ENCODE measurements around the gene HOXA10. TPM values are rescaled to one million over a fixed set of nuclear protein-coding genes. Genes with fewer than 3 reads are reported as not detected.

Gene HOXA10
- total RNA-seq, 1 experiment from 2014 or later, result not detected

- H3K18ac ChIP-seq (ENCODE audit: insufficient read length, low read depth, low read length), result no peak overlapping the region
- Mint-ChIP-seq H3K27ac (no peak overlapping the region), H3K4me3 (no peak overlapping the region), H3K9me3 (peaks cover 0 to 7% of the 10 kb centered on the region in 2 experiments; a peak in 1 of 5 replicates), H3K4me1 (peaks cover 15 to 21% of the 10 kb centered on the region in 2 experiments), H3K36me3 (ENCODE audit: insufficient read depth in 1 of 3, low read depth in 3 of 3) (peaks cover 0 to 2% (median 0%) of the 10 kb centered on the region in 3 experiments; a peak in 2 of 7 replicates), H3K27me3 (ENCODE audit: low read depth) (peaks cover 98% of the 10 kb centered on the region)
- no peaks in the 10 kb centered on the region for H4K20me1 ChIP-seq (ENCODE audit: control insufficient read depth, insufficient read depth, insufficient read length)
- H4K91ac ChIP-seq (ENCODE audit: insufficient read length, low read depth, low read length), result no peak overlapping the region
- no peak overlapping the region for H4K8ac ChIP-seq (replicated peaks; ENCODE audit: insufficient read length, low read depth, low read length)
- no peak overlapping the region for H2BK5ac ChIP-seq (ENCODE audit: insufficient read length, low read length)
- H2AK5ac ChIP-seq (ENCODE audit: insufficient read length, low read length), result no peak overlapping the region
- H2AFZ ChIP-seq (ENCODE audit: low read length), result no peak overlapping the region
- H3K27me3 ChIP-seq (ENCODE audit: insufficient read depth, low read length), result peaks cover 73% of the 10 kb centered on the region
- no peak overlapping the region for H2BK20ac ChIP-seq (ENCODE audit: low read depth, low read length, poor library complexity, severe bottlenecking)
- H3T11ph ChIP-seq (ENCODE audit: low read length), result no peak overlapping the region
- no peak overlapping the region for H2BK120ac ChIP-seq (ENCODE audit: low read depth, low read length, poor library complexity, severe bottlenecking)
- no peak overlapping the region for H4K5ac ChIP-seq (ENCODE audit: insufficient read length, low read depth, low read length)
- no peak overlapping the region for H2BK12ac ChIP-seq (ENCODE audit: insufficient read length, low read depth, low read length)
- H2BK15ac ChIP-seq (ENCODE audit: low read depth, low read length), result no peak overlapping the region
- H3K9ac ChIP-seq (ENCODE audit: extremely low read depth, insufficient read length, low read length), result no peak overlapping the region
- no peak overlapping the region for H3K14ac ChIP-seq (ENCODE audit: insufficient read depth, low read length)
- no peak for TF ChIP-seq CTCF (conservative IDR thresholded peaks at IDR 0.05)
- H3K4ac ChIP-seq (ENCODE audit: low read depth, low read length), result no peak overlapping the region
- H3K79me2 ChIP-seq (ENCODE audit: insufficient read depth, low read length), result no peaks in the 10 kb centered on the region
- H3K56ac ChIP-seq (ENCODE audit: insufficient read length, low read depth, low read length), result no peak overlapping the region
- H3K9me3 ChIP-seq (ENCODE audit: control insufficient read depth, low read depth, low read length), result no peaks in the 10 kb centered on the region
- H3K4me1 ChIP-seq (ENCODE audit: insufficient read depth, low read length), result no peaks in the 10 kb centered on the region; the same call in none of the 2 replicates
- no peaks in the 10 kb centered on the region for H3K79me1 ChIP-seq (ENCODE audit: insufficient read depth, low read depth, low read length, poor library complexity, severe bottlenecking)
- DNase-seq, result no peak
- H3K27ac ChIP-seq (ENCODE audit: insufficient read length, low read depth, low read length), result no peak overlapping the region
- H3K4me2 ChIP-seq (ENCODE audit: insufficient read depth, insufficient read length, low read length), result no peak overlapping the region
- peaks cover 2% of the 10 kb centered on the region for H3K23me2 ChIP-seq (ENCODE audit: insufficient read length, low read depth, low read length, poor library complexity, severe bottlenecking)
- H3K23ac ChIP-seq (ENCODE audit: insufficient read length, low read depth, low read length), result no peak overlapping the region
- WGBS (ENCODE audit: extremely low coverage, insufficient read length, low lambda C conversion rate), result no CpG with 5 or more reads among the region's 45 CpGs
Measured at GRCh38 chr7:27220440-27220955, 46.4 kb upstream of the HOXA10 start.
